Stomach (tissue), 4 donors: ENCODE results near the gene AGBL4.

Source experiments
- EP300 ChIP-seq: sonication (generic); formaldehyde crosslinking; IDR thresholded peaks from one replicate; pipeline ENCODE4 v1.6.1; 2017; ENCODE audit warnings: antibody characterized with exemption
- POLR2A ChIP-seq, 4 donors: fragments of 450-650 bp; IDR thresholded peaks; one replicate each; pipeline ENCODE4 v1.6.1; 2016; ENCODE audit warnings: antibody characterized with exemption in 4 of 4, control low read depth in 2 of 4, mild to moderate bottlenecking in 1 of 4, moderate library complexity in 1 of 4
- POLR2AphosphoS5 ChIP-seq, 3 donors: sonication (generic); formaldehyde crosslinking; IDR thresholded peaks; one replicate each; pipeline ENCODE4 v1.6.1; 2016; ENCODE audit warnings: antibody characterized with exemption in 3 of 3
- TF ChIP-seq, protein P1 (sequence below), 7 experiments: fragments of 450-650 bp in 4 of 7; fragments of 200-600 bp in 3 of 7; sonication (generic) in 3 of 7; IDR thresholded peaks; one replicate each; pipeline ENCODE4 v1.5.1; 2016 to 2019; ENCODE audit warnings: antibody characterized with exemption in 7 of 7, control low read depth in 2 of 7, mild to moderate bottlenecking in 1 of 7

- no peak for TF ChIP-seq POLR2A (IDR thresholded peaks at IDR 0.05)
- TF ChIP-seq, protein P1, sequence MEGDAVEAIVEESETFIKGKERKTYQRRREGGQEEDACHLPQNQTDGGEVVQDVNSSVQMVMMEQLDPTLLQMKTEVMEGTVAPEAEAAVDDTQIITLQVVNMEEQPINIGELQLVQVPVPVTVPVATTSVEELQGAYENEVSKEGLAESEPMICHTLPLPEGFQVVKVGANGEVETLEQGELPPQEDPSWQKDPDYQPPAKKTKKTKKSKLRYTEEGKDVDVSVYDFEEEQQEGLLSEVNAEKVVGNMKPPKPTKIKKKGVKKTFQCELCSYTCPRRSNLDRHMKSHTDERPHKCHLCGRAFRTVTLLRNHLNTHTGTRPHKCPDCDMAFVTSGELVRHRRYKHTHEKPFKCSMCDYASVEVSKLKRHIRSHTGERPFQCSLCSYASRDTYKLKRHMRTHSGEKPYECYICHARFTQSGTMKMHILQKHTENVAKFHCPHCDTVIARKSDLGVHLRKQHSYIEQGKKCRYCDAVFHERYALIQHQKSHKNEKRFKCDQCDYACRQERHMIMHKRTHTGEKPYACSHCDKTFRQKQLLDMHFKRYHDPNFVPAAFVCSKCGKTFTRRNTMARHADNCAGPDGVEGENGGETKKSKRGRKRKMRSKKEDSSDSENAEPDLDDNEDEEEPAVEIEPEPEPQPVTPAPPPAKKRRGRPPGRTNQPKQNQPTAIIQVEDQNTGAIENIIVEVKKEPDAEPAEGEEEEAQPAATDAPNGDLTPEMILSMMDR (IDR thresholded peaks at IDR 0.05) = no peak
- no peak for TF ChIP-seq POLR2AphosphoS5 (IDR thresholded peaks at IDR 0.05)
- no peak for TF ChIP-seq EP300
These were observed 72.4 kb downstream of the AGBL4 start for GRCh38 chr1:49951385-49951784.
